HG02678 (cell line): ENCODE measurements around the gene MPZL1.

ENCODE experiments used
- ATAC-seq: cut with Tn5 transposase; IDR thresholded peaks from one replicate; pipeline ENCODE4 v1.9.1; 2021; ENCODE audit warnings: mild to moderate bottlenecking, moderate library complexity; ENCODE audit not compliant: unreplicated experiment

The MPZL1 gene

GRCh38 chr1:167721617-167722151 lies at the start of gene MPZL1:
MPZL1 (plus strand) TSS chr1:167721982; CDS start chr1:167722152, 170 bp downstream.
- peak; percentile 92 for ATAC-seq

GRCh38 chr1:167672831-167673230 lies 49.0 kb upstream of the MPZL1 start:
- ATAC-seq = no peak

GRCh38 chr1:167673265-167673664 lies 48.5 kb upstream of the MPZL1 start:
- ATAC-seq = no peak

GRCh38 chr1:167674156-167674555 lies 47.6 kb upstream of the MPZL1 start:
- ATAC-seq = no peak

GRCh38 chr1:167675440-167675839 lies 46.3 kb upstream of the MPZL1 start:
- no peak for ATAC-seq

GRCh38 chr1:167676205-167676915 lies 45.4 kb upstream of the MPZL1 start:
- no peak for ATAC-seq

GRCh38 chr1:167676916-167677848 lies 44.6 kb upstream of the MPZL1 start:
- no peak for ATAC-seq

- no peak for ATAC-seq
These were observed 43.4 kb upstream of the MPZL1 start for GRCh38 chr1:167678422-167678821.

- no peak for ATAC-seq
These were observed 42.9 kb upstream of the MPZL1 start for GRCh38 chr1:167678838-167679237.

GRCh38 chr1:167679714-167680113 lies 42.1 kb upstream of the MPZL1 start:
- no peak for ATAC-seq

- ATAC-seq = no peak
These were observed 40.8 kb upstream of the MPZL1 start for GRCh38 chr1:167681024-167681423.

- ATAC-seq = no peak
These were observed 40.2 kb upstream of the MPZL1 start for GRCh38 chr1:167681451-167682098.

- ATAC-seq = no peak
These were observed 38.6 kb upstream of the MPZL1 start for GRCh38 chr1:167683226-167683625.

- ATAC-seq = no peak
These were observed 37.9 kb upstream of the MPZL1 start for GRCh38 chr1:167683641-167684502.

GRCh38 chr1:167685844-167686243 lies 35.9 kb upstream of the MPZL1 start:
- ATAC-seq = no peak

- ATAC-seq = peak; percentile 77
These were observed 33.8 kb upstream of the MPZL1 start for GRCh38 chr1:167687919-167688519.

- no peak for ATAC-seq
These were observed 32.2 kb upstream of the MPZL1 start for GRCh38 chr1:167689567-167689920.

GRCh38 chr1:167690053-167690452 lies 31.7 kb upstream of the MPZL1 start:
- no peak for ATAC-seq

GRCh38 chr1:167693425-167694045 lies 28.2 kb upstream of the MPZL1 start:
- ATAC-seq = no peak
